Measurements from ENCODE around the gene TFAP2E.

Gene TFAP2E

GRCh38 chr1:35556484-35557117 is 16.5 kb upstream of the TFAP2E start:
- no peak for DNase-seq
- intact Hi-C loops (cut with DNase I) = loop anchor here (5.0 kb wide), 1 partner anchor 86 kb away; the partner anchor contains the start of gene PSMB2

- DNase-seq = peak; percentile 90 to 98 (median 92)
- intact Hi-C loops (cut with DNase I) = loop anchor here (5.0 kb wide), 1 partner anchor 85 kb away; the partner anchor contains the start of gene PSMB2
Observed at GRCh38 chr1:35557118-35557610, 15.9 kb upstream of the TFAP2E start, which contains the start of gene KIAA0319L. Gene KIAA0319L, minus strand, starts transcription at chr1:35557403. Its CDS starts 2,912 bp downstream, at chr1:35554491.

- peak; percentile 94 to 99 (median 96) for DNase-seq
- intact Hi-C loops (cut with DNase I) = loop anchor here (2.0 to 5.0 kb wide), 2 partner anchors 85 to 365 kb away; partner anchors contain the start of genes PSMB2 and SFPQ
Observed at GRCh38 chr1:35557611-35558373, 15.3 kb upstream of the TFAP2E start, which contains the start of gene NCDN. Gene NCDN, plus strand, starts transcription at chr1:35557799. Its CDS starts 392 bp downstream, at chr1:35558191.

GRCh38 chr1:35558374-35559316 is 14.5 kb upstream of the TFAP2E start:
- DNase-seq = peak in 3 of 10 donors; percentile 80 to 87 (median 84)
- intact Hi-C loops (cut with DNase I) = loop anchor here (2.0 to 5.0 kb wide), 2 partner anchors 84 to 366 kb away; partner anchors contain the start of genes PSMB2 and SFPQ

GRCh38 chr1:35559317-35559944 is 13.7 kb upstream of the TFAP2E start:
- intact Hi-C loops (cut with DNase I) = loop anchor here (2.0 to 5.0 kb wide), 2 partner anchors 83 to 367 kb away; partner anchors contain the start of genes PSMB2 and SFPQ

GRCh38 chr1:35560256-35561225 is 12.6 kb upstream of the TFAP2E start:
- DNase-seq = peak; percentile 74 to 97 (median 84)
- intact Hi-C loops (cut with DNase I) = no loop called here

More at GRCh38 chr1:35559317-35559944, 13.7 kb upstream of the TFAP2E start:
- DNase-seq = peak in 2 of 10 donors; percentile 82 to 90

- intact Hi-C loops (cut with DNase I) = no loop called here
- peak in 2 of 10 donors; percentile 87 to 89 for DNase-seq
Observed at GRCh38 chr1:35561297-35561971, 11.7 kb upstream of the TFAP2E start.

- intact Hi-C loops (cut with DNase I) = no loop called here
- DNase-seq = peak in 2 of 10 donors; percentile 59 to 62
Observed at GRCh38 chr1:35561972-35562680, 11.0 kb upstream of the TFAP2E start.

GRCh38 chr1:35563166-35563565 is 9.9 kb upstream of the TFAP2E start:
- intact Hi-C loops (cut with DNase I) = no loop called here
- DNase-seq = peak in 2 of 10 donors; percentile 56 to 71

GRCh38 chr1:35564037-35564883 is 8.9 kb upstream of the TFAP2E start:
- intact Hi-C loops (cut with DNase I) = loop anchor here (1.0 kb wide), 1 partner anchor 113 kb away; no protein-coding TSS in a partner anchor
- peak in 7 of 10 donors; percentile 73 to 94 (median 77) for DNase-seq

GRCh38 chr1:35564884-35565741 is 8.0 kb upstream of the TFAP2E start:
- peak in 2 of 10 donors; percentile 70 to 83 for DNase-seq
- intact Hi-C loops (cut with DNase I) = loop anchor here (1.0 to 5.0 kb wide), 2 partner anchors 114 to 207 kb away; no protein-coding TSS in a partner anchor

GRCh38 chr1:35565742-35566133 is 7.4 kb upstream of the TFAP2E start:
- intact Hi-C loops (cut with DNase I) = loop anchor here (5.0 kb wide), 1 partner anchor 207 kb away; no protein-coding TSS in a partner anchor
- peak in 1 of 10 donors; percentile 57 for DNase-seq

- DNase-seq = peak in 1 of 10 donors; percentile 17
- intact Hi-C loops (cut with DNase I) = loop anchor here (5.0 kb wide), 1 partner anchor 204 kb away; no protein-coding TSS in a partner anchor
Observed at GRCh38 chr1:35567947-35568558, 5.1 kb upstream of the TFAP2E start.

GRCh38 chr1:35568975-35569395 is 4.1 kb upstream of the TFAP2E start:
- intact Hi-C loops (cut with DNase I) = loop anchor here (1.0 to 5.0 kb wide), 2 partner anchors 158 to 203 kb away; no protein-coding TSS in a partner anchor
- peak in 8 of 10 donors; percentile 57 to 96 (median 80) for DNase-seq

All from posterior cingulate gyrus (tissue), 11 donors.